SK-N-SH (cell line): ENCODE measurements around the gene EVA1A. TPM values are rescaled to one million over a fixed set of nuclear protein-coding genes. Genes with fewer than 3 reads are reported as not detected.
"Not testable (repeated sequence)": the region's sequence is repeated elsewhere in the genome, so short reads cannot be mapped to it uniquely, and the experiment has no call there.

Experiments used
- CTCF ChIA-PET: fragments of 300-600, 350-600 bp; formaldehyde crosslinking; extraction: SDS; loops from one replicate; lab custom pipeline; 2021; lab: Yijun Ruan, JAX
- POLR2A ChIA-PET: fragments of 350-600 bp; sonication (Branson Sonifier 250); formaldehyde crosslinking; extraction: SDS; loops from one replicate; lab custom pipeline; 2020; ENCODE audit warnings: antibody characterized with exemption, inconsistent platforms; lab: Yijun Ruan, JAX
- DNase-seq: peaks from one replicate; pipeline ENCODE4 v3.0.0; 2012
- H2AFZ ChIP-seq: fragments of 200-600 bp; sonication (generic); 2 replicates; pipeline ENCODE4 v1.8.1; 2016; ENCODE audit warnings: antibody characterized with exemption, mild to moderate bottlenecking, low read depth
- H3F3A ChIP-seq: fragments of 200-600 bp; sonication (generic); replicated peaks from 2 replicates; pipeline ENCODE3; 2016; ENCODE audit warnings: antibody characterized with exemption, mild to moderate bottlenecking; ENCODE audit not compliant: insufficient read depth
- H3K27ac ChIP-seq, 2 experiments: fragments of 200-500 bp in 1 of 2; fragments of 200-600 bp in 1 of 2; sonication (Bioruptor generic) in 1 of 2; sonication (generic), shearing (Covaris generic) in 1 of 2; 2 replicates each; pipeline versions ENCODE4 v1.5.1 to v1.6.1; 2014 to 2016; ENCODE audit warnings: low read depth in 2 of 2, inconsistent platforms in 1 of 2, low read length in 1 of 2, mild to moderate bottlenecking in 1 of 2, mixed read lengths in 1 of 2
- H3K27me3 ChIP-seq: fragments of 200-600 bp; sonication (generic), shearing (Covaris generic); 2 replicates; pipeline ENCODE4 v1.6.1; 2016; ENCODE audit warnings: mixed run types; ENCODE audit not compliant: insufficient read depth
- H3K36me3 ChIP-seq, 2 experiments: fragments of 200-500 bp in 1 of 2; fragments of 200-600 bp in 1 of 2; sonication (Bioruptor generic) in 1 of 2; sonication (generic) in 1 of 2; replicated peaks in 1 of 2; 2 replicates each; pipeline versions ENCODE3 to v1.5.1; 2014 to 2016; ENCODE audit warnings: low read length in 1 of 2, mild to moderate bottlenecking in 1 of 2; ENCODE audit not compliant: insufficient read depth in 2 of 2, control insufficient read depth in 1 of 2
- H3K4me1 ChIP-seq, 2 experiments: fragments of 200-500 bp in 1 of 2; fragments of 200-600 bp in 1 of 2; sonication (Bioruptor generic) in 1 of 2; sonication (generic), shearing (Covaris generic) in 1 of 2; 2 replicates each; pipeline versions ENCODE4 v1.5.1 to v1.6.1; 2014 to 2016; ENCODE audit warnings: low read depth in 1 of 2, low read length in 1 of 2, mixed run types in 1 of 2; ENCODE audit not compliant: insufficient read depth in 2 of 2, control insufficient read depth in 1 of 2
- H3K4me2 ChIP-seq: fragments of 200-600 bp; sonication (generic), shearing (Covaris generic); 2 replicates; pipeline ENCODE4 v1.6.1; 2017; ENCODE audit warnings: mixed run types
- H3K4me3 ChIP-seq, 2 experiments: fragments of 200-500 bp in 1 of 2; fragments of 200-600 bp in 1 of 2; sonication (Bioruptor generic) in 1 of 2; sonication (generic), shearing (Covaris generic) in 1 of 2; 2 replicates each; pipeline versions ENCODE4 v1.5.1 to v1.8.1; 2014 to 2016; ENCODE audit warnings: low read depth in 2 of 2, inconsistent platforms in 1 of 2, low read length in 1 of 2, mild to moderate bottlenecking in 1 of 2, mixed read lengths in 1 of 2, moderate library complexity in 1 of 2
- H3K79me2 ChIP-seq: fragments of 200-600 bp; sonication (generic); 2 replicates; pipeline ENCODE4 v1.8.1; 2017; ENCODE audit warnings: mild to moderate bottlenecking; ENCODE audit not compliant: insufficient read depth
- H3K9ac ChIP-seq: fragments of 200-600 bp; sonication (generic); 2 replicates; pipeline ENCODE4 v1.6.1; 2017; ENCODE audit warnings: mixed run types
- H3K9me2 ChIP-seq: fragments of 200-600 bp; sonication (generic); 2 replicates; pipeline ENCODE4 v1.6.1; 2017; ENCODE audit warnings: mixed run types
- H3K9me3 ChIP-seq: fragments of 200-600 bp; sonication (generic); 2 replicates; pipeline ENCODE4 v1.6.1; 2017; ENCODE audit warnings: mixed run types, mild to moderate bottlenecking, moderate library complexity
- H4K20me1 ChIP-seq: fragments of 200-600 bp; sonication (generic); 2 replicates; pipeline ENCODE4 v1.6.1; 2017; ENCODE audit warnings: mild to moderate bottlenecking, mixed run types; ENCODE audit not compliant: insufficient read depth
- CTCF ChIP-seq: fragments of 200-600 bp; sonication (generic); IDR thresholded peaks from 2 replicates; pipeline ENCODE4 v1.6.1; 2017; ENCODE audit warnings: antibody characterized with exemption, mild to moderate bottlenecking, moderate library complexity
- EP300 ChIP-seq, 2 experiments: IDR thresholded peaks; 2 replicates each; pipeline versions ENCODE4 v1.4.0 to v1.6.1; 2012; ENCODE audit warnings: borderline replicate concordance in 1 of 2, low read depth in 1 of 2, low read length in 1 of 2
- FOXM1 ChIP-seq: IDR thresholded peaks from 2 replicates; pipeline ENCODE4 v1.4.0; 2012; ENCODE audit warnings: low read depth, mild to moderate bottlenecking
- JUND ChIP-seq: IDR thresholded peaks from 2 replicates; pipeline ENCODE4 v1.4.0; 2012
- MAX ChIP-seq: IDR thresholded peaks from 2 replicates; pipeline ENCODE4 v1.4.0; 2012; ENCODE audit warnings: low read depth
- MEF2A ChIP-seq: IDR thresholded peaks from 2 replicates; pipeline ENCODE4 v1.4.0; 2012; ENCODE audit warnings: low read depth, borderline replicate concordance
- NFIC ChIP-seq: IDR thresholded peaks from 2 replicates; pipeline ENCODE4 v1.4.0; 2012; ENCODE audit warnings: borderline replicate concordance
- NRF1 ChIP-seq: IDR thresholded peaks from 2 replicates; pipeline ENCODE4 v1.6.1; 2012; ENCODE audit warnings: low read depth, mild to moderate bottlenecking, low read length
- PBX3 ChIP-seq: IDR thresholded peaks from 2 replicates; pipeline ENCODE4; 2012
- POLR2AphosphoS5 ChIP-seq: IDR thresholded peaks from 2 replicates; pipeline ENCODE4 v1.6.1; 2012; ENCODE audit warnings: low read depth, low read length
- SIN3A ChIP-seq: IDR thresholded peaks from 2 replicates; pipeline ENCODE4 v1.6.1; 2012; ENCODE audit warnings: low read depth, mild to moderate bottlenecking, low read length, moderate library complexity, borderline replicate concordance
- SMC3 ChIP-seq: IDR thresholded peaks from 2 replicates; pipeline ENCODE4 v1.6.1; 2012; ENCODE audit warnings: low read depth, low read length, improper control_type of control experiment
- ZBTB33 ChIP-seq: IDR thresholded peaks from 2 replicates; pipeline ENCODE4 v1.4.0; 2012; ENCODE audit warnings: low read depth, borderline replicate concordance
- WGBS: methylation state at CpG from one replicate; pipeline ENCODE4 v1.1.6; 2017; ENCODE audit warnings: low lambda C conversion rate; 5-methylcytosine and 5-hydroxymethylcytosine counted together
- polyA plus RNA-seq, 3 experiments: library from polyadenylated mRNA; depleted of rRNA; stranded (reverse); fragments of >200 nt; gene quantifications; 2 replicates each; pipeline ENCODE4 v1.2.3, GENCODE V29; 2012

The EVA1A gene
- polyA plus RNA-seq, 1 of the 3 experiments (the other 2 are of a cell fraction): 93.0 TPM

- H3K36me3 ChIP-seq: peaks cover 16 to 36% of the 10 kb centered on the region in 2 experiments
- H3K79me2 ChIP-seq: peaks cover 11% of the 10 kb centered on the region; the same call in 1 of the 2 replicates
- H3K4me3 ChIP-seq, DNase-seq, POLR2A ChIA-PET, H3K27ac ChIP-seq, H2AFZ ChIP-seq, H3K9ac ChIP-seq, H3K27me3 ChIP-seq, H3K9me3 ChIP-seq, H4K20me1 ChIP-seq, H3K4me2 ChIP-seq, H3K9me2 ChIP-seq: not testable (repeated sequence)
- CTCF ChIA-PET: interaction anchor here (1.0 kb wide), 1 partner anchor 122 kb away, joined by 3 read pairs; no protein-coding TSS in a partner anchor
- peaks cover 23% of the 10 kb centered on the region for H3F3A ChIP-seq
- peaks cover 0 to 13% of the 10 kb centered on the region in 2 experiments; a peak in 2 of 4 replicates for H3K4me1 ChIP-seq
- 89% methylated on average over 2 of the region's 2 CpGs for WGBS
Measured at GRCh38 chr2:75486735-75487134, 74.0 kb downstream of the EVA1A start.

GRCh38 chr2:75484840-75485239 is 75.9 kb downstream of the EVA1A start:
- DNase-seq: no peak
- no peak overlapping the region for H3K4me3 ChIP-seq
- H3K27ac ChIP-seq: no peak overlapping the region
- peaks cover 5% of the 10 kb centered on the region; the same call in 1 of the 2 replicates for H4K20me1 ChIP-seq
- no peaks in the 10 kb centered on the region for H3K79me2 ChIP-seq
- TF ChIP-seq SIN3A (no peak), ZBTB33 (no peak), FOXM1 (no peak)
- H3K9me3 ChIP-seq: no peaks in the 10 kb centered on the region
- H3K4me2 ChIP-seq: no peak overlapping the region
- ChIA-PET CTCF (interaction anchor here (0.7 to 11.0 kb wide), 4 partner anchors 10 to 792 kb away, joined by 3 to 105 read pairs (median 16); no protein-coding TSS in a partner anchor), POLR2A (no interaction called here)
- peaks cover 6 to 17% of the 10 kb centered on the region in 2 experiments for H3K36me3 ChIP-seq
- peaks cover 0 to 2% of the 10 kb centered on the region in 2 experiments; a peak in 2 of 4 replicates for H3K4me1 ChIP-seq
- no peak overlapping the region for H3K9ac ChIP-seq
- no peaks in the 10 kb centered on the region for H3K27me3 ChIP-seq
- H3K9me2 ChIP-seq: no peaks in the 10 kb centered on the region
- 95% methylated on average over 1 of the region's 1 CpG for WGBS
- H2AFZ ChIP-seq: no peak overlapping the region
- H3F3A ChIP-seq: peaks cover 23% of the 10 kb centered on the region

- WGBS: 85% methylated on average over 6 of the region's 6 CpGs
- no peak overlapping the region; a peak in 1 of 4 replicates for H3K27ac ChIP-seq
- H3K4me3 ChIP-seq: no peak overlapping the region
- H3K36me3 ChIP-seq: peaks cover 2 to 12% of the 10 kb centered on the region in 2 experiments
- H4K20me1 ChIP-seq: peaks cover 5% of the 10 kb centered on the region; the same call in 1 of the 2 replicates
- H2AFZ ChIP-seq: no peak overlapping the region
- H3K9me3 ChIP-seq: no peaks in the 10 kb centered on the region
- TF ChIP-seq POLR2AphosphoS5: no peak
- no peak for TF ChIP-seq NFIC
- no peak for TF ChIP-seq EP300 (IDR thresholded peaks at IDR 0.05; ENCODE audit: borderline replicate concordance in 1 of 2, low read depth in 1 of 2, low read length in 1 of 2)
- no peak for TF ChIP-seq MEF2A
- TF ChIP-seq MAX: no peak
- TF ChIP-seq SMC3: no peak
- no peak for TF ChIP-seq PBX3
- no peak for TF ChIP-seq CTCF
- no peak for TF ChIP-seq NRF1
- TF ChIP-seq JUND: no peak
- TF ChIP-seq SIN3A: no peak
- H3K9me2 ChIP-seq: no peaks in the 10 kb centered on the region
- no peaks in the 10 kb centered on the region for H3K79me2 ChIP-seq
- H3K27me3 ChIP-seq: no peaks in the 10 kb centered on the region
- DNase-seq: no peak
- peaks cover 0 to 2% of the 10 kb centered on the region in 2 experiments; a peak in 2 of 4 replicates for H3K4me1 ChIP-seq
- H3K9ac ChIP-seq: no peak overlapping the region
- peaks cover 23% of the 10 kb centered on the region for H3F3A ChIP-seq
- no peak overlapping the region for H3K4me2 ChIP-seq
- ChIA-PET CTCF (interaction anchor here (5.0 to 11.0 kb wide), 2 partner anchors 16 to 125 kb away, joined by 28 to 105 read pairs; no protein-coding TSS in a partner anchor), POLR2A (no interaction called here)
Measured at GRCh38 chr2:75483878-75484277, 76.9 kb downstream of the EVA1A start.
